Measurements from ENCODE around the gene ERBB2.

Gene ERBB2

DNA sequence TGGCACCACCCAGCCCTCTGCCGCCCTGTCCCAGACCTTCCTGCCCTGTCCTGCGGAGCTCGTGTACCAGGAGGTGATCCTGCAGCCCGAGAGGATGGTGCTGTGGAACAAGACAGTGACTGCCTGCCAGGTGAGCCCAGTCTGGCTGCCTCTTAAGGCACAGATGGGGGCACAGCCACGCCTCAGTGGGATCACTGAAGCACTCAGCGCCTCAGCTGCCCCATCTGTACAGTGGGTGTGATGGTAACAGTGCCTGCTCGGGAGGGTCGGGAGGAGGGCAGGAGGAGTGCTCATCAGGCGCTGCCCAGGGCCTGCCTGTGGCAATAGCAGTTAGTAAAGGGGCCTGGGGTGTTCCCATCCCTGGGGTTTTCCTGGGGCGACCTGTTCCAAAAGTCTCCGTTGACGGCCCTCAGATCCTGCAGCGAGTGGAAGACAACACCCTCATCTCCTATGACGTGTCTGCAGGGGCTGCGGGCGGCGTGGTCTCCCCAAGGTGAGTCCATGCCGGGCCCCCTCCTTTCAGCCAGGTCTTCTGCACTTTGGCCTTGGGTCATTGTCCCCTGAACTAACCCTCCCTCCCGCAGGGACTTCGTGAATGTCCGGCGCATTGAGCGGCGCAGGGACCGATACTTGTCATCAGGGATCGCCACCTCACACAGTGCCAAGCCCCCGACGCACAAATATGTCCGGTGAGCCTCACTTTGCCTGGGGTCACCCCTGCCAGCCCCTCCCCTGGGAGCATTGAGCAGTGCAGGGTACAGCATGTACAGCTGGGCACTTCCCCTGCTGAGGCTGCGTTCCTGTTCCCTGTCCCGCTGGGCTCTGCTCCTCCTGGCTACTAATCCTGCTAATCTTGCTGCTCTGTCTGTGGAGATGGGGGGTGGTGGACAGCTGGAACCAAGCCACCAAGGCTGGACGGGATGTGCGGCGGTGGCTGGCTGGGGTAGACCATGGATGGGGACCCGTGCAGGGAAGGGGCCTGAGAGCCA lies 39.2 kb upstream of the ERBB2 start:
- Histone ChIP-seq H3K9me3 (ENCODE audit: control insufficient read depth, low read depth, low read length) (no peaks in the 10 kb centered on the region), H3K36me3 (ENCODE audit: control insufficient read depth, low read depth, low read length) (peaks cover 3% of the 10 kb centered on the region), H3K9ac (ENCODE audit: low read length) (no peak overlapping the region), H3K4me3 (ENCODE audit: low read length) (no peak overlapping the region), H3K27ac (ENCODE audit: low read length) (no peak overlapping the region), H3K27me3 (ENCODE audit: control insufficient read depth, insufficient read depth, low read length) (no peaks in the 10 kb centered on the region), H3K4me1 (ENCODE audit: control insufficient read depth, low read depth, low read length) (peaks cover 15% of the 10 kb centered on the region)

DNA sequence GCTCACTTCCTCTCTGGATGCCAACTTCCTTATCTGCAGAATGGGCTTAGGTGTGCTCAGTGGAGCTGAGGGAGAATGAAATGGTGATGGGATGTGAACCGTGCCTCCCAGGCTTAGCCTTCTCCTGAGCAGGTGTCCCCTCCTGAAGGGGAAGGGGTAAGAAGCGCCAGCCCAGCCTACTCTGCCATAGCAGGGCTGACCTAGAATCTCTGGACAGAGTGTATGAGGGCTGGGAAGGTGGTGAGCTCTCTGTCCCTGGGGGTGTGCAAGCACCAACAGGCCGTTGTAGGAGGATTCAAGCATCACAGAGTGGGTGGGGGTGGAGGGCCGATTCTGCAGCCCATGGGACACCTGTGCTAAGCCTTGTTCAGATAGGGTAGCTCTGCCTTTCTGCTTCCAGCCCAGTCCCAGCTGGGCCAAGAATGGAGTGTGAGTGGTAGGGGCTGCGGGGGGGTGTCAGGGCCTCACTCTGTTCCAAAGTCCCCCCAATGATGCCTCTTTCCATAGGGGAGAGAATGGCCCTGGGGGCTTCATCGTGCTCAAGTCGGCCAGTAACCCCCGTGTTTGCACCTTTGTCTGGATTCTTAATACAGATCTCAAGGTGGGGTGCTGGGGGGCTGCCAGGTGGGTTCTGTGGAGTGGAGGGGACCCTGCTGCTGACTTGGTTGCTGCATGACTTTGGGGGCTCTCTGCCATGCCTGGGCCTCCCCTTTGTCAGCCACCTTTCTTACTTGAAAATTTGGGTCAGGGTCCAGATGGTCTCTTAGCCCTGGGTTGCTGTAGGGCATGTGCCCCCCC lies 37.9 kb upstream of the ERBB2 start:
- Histone ChIP-seq H3K9ac (ENCODE audit: low read length) (no peak overlapping the region), H3K27me3 (ENCODE audit: control insufficient read depth, insufficient read depth, low read length) (peaks cover 12% of the 10 kb centered on the region), H3K9me3 (ENCODE audit: control insufficient read depth, low read depth, low read length) (no peaks in the 10 kb centered on the region), H3K36me3 (ENCODE audit: control insufficient read depth, low read depth, low read length) (peaks cover 3% of the 10 kb centered on the region), H3K4me1 (ENCODE audit: control insufficient read depth, low read depth, low read length) (peaks cover 16% of the 10 kb centered on the region), H3K27ac (ENCODE audit: low read length) (no peak overlapping the region), H3K4me3 (ENCODE audit: low read length) (no peak overlapping the region)

DNA sequence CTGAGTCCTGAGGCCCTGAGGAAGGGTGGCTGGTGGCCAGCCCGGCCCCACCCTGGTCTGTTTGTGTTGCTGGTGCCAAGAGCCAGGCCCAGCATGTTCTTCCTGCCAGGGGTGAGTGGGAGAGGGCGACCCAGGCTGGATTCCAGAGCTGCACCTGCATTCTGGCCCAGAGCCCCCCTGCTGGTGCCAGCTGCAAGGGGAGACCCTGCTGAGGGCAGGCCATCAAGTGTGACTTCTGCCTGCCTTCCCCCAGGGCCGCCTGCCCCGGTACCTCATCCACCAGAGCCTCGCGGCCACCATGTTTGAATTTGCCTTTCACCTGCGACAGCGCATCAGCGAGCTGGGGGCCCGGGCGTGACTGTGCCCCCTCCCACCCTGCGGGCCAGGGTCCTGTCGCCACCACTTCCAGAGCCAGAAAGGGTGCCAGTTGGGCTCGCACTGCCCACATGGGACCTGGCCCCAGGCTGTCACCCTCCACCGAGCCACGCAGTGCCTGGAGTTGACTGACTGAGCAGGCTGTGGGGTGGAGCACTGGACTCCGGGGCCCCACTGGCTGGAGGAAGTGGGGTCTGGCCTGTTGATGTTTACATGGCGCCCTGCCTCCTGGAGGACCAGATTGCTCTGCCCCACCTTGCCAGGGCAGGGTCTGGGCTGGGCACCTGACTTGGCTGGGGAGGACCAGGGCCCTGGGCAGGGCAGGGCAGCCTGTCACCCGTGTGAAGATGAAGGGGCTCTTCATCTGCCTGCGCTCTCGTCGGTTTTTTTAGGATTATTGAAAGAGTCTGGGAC lies 37.1 kb upstream of the ERBB2 start:
- no peak overlapping the region for H3K4me3 ChIP-seq (ENCODE audit: low read length)
- H3K27ac ChIP-seq (ENCODE audit: low read length), result no peak overlapping the region
- no peak overlapping the region for H3K9ac ChIP-seq (ENCODE audit: low read length)
- H3K9me3 ChIP-seq (ENCODE audit: control insufficient read depth, low read depth, low read length), result no peaks in the 10 kb centered on the region
- peaks cover 19% of the 10 kb centered on the region for H3K4me1 ChIP-seq (ENCODE audit: control insufficient read depth, low read depth, low read length)
- H3K27me3 ChIP-seq (ENCODE audit: control insufficient read depth, insufficient read depth, low read length), result peaks cover 20% of the 10 kb centered on the region
- H3K36me3 ChIP-seq (ENCODE audit: control insufficient read depth, low read depth, low read length), result peaks cover 3% of the 10 kb centered on the region

DNA sequence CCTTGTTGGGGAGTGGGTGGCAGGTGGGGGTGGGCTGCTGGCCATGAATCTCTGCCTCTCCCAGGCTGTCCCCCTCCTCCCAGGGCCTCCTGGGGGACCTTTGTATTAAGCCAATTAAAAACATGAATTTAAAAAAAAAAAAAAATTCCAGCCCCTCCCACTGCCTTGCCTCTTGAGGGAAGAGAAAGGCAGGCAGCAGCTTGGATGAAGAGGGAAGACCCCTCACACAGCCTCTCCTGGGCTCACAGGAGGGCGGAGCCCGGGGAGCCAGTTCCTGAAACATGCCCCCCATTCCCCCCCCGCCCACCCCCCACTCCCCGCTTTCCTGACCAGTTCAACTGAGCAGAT lies 36.5 kb upstream of the ERBB2 start:
- Histone ChIP-seq H3K27me3 (ENCODE audit: control insufficient read depth, insufficient read depth, low read length) (peaks cover 21% of the 10 kb centered on the region), H3K4me3 (ENCODE audit: low read length) (no peak overlapping the region), H3K27ac (ENCODE audit: low read length) (no peak overlapping the region), H3K9me3 (ENCODE audit: control insufficient read depth, low read depth, low read length) (no peaks in the 10 kb centered on the region), H3K4me1 (ENCODE audit: control insufficient read depth, low read depth, low read length) (peaks cover 19% of the 10 kb centered on the region), H3K36me3 (ENCODE audit: control insufficient read depth, low read depth, low read length) (peaks cover 3% of the 10 kb centered on the region), H3K9ac (ENCODE audit: low read length) (no peak overlapping the region)

DNA sequence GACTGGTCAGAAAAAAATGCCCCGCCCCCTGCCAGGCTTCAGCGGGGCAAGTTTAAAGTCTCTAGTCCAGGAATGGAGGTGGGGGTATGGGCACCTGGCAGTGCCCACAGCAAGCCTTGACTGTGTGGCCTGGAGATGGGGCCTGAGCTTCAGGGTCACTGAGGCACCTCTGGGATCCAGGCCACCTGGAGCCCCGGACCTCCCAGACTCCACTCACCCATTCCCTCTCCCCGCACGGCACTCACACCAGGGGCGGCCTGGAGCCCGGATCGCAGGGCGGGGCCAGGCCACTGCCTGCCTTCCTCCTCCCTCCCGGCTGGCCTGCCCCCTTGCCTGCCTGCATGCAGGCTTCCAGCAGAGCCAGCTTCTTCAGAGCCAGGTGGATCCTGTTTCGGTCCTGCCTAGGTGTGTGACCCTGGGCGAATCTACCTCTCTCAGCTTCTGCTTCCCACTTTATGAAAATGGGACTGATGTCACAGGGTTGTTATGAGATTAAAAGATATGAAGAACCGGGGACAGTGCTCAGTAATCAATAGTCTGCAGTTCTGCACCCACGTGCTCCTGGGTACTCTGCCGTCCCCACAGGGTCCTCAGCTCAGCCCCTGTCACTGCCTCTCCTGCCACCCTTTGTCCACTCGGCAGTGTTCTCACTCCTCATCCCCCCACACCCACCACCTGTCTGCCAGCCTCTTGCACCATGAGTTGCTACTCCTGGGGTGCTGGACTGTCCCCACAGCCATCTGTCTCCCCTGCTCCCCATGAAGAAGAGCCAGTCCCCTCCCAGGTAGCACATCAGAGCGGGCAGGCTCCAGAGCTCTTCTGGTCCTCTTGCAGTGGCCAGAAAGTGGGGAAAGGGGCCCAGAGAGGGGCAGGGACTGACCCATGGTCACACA lies 35.9 kb upstream of the ERBB2 start:
- H3K36me3 ChIP-seq (ENCODE audit: control insufficient read depth, low read depth, low read length), result peaks cover 3% of the 10 kb centered on the region
- no peaks in the 10 kb centered on the region for H3K9me3 ChIP-seq (ENCODE audit: control insufficient read depth, low read depth, low read length)
- H3K27ac ChIP-seq (ENCODE audit: low read length), result no peak overlapping the region
- peaks cover 19% of the 10 kb centered on the region for H3K4me1 ChIP-seq (ENCODE audit: control insufficient read depth, low read depth, low read length)
- no peak overlapping the region for H3K9ac ChIP-seq (ENCODE audit: low read length)
- H3K4me3 ChIP-seq (ENCODE audit: low read length), result peak overlapping the region; percentile 8
- peaks cover 27% of the 10 kb centered on the region for H3K27me3 ChIP-seq (ENCODE audit: control insufficient read depth, insufficient read depth, low read length)

DNA sequence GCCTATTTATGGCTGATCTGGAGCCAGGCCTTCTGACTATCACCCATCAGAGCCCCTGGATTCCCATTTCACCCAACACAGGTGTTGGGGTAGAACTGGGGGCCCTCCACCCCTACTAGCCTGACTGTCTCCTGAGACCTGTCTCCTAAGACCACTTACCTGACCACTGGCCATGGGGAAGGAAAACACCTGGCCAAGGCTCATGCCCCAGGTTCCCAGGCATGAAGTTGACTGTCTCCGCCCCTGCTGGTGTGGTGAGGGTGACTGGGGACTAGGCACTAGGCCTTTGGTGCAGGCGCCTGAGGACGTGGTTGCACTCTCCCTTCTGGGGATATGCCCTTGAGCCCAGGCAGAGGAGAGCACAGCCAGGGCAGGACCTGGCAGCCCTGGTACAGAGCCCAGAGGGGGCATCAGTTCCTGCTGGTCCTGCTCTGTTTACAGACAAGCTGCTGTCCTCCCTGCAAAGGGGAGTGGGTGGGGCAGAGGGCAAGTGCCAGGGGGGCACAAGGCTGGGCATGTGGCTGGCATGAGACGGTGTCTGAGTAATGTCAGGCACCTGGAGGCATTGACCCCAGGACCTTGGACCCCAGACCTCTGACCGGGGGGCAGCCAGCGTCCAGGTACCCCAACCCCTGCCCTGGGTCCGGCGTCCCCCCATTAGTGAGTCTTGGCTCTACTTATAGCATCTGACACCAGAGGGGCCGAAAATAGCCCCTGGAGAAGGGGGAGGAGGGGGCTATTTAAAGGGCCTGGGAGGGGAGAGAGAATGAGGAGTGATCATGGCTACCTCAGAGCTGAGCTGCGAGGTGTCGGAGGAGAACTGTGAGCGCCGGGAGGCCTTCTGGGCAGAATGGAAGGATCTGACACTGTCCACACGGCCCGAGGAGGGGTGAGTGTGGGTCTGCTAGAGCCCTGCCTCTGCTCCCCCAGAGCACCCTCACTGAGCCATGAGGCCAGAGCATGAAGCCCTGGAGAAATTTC lies 35.0 kb upstream of the ERBB2 start, which contains the start of gene TCAP:
TSS of gene TCAP (plus strand) at position 769 of the 981 bp plus-strand sequence. CDS start at position 780, 11 bp downstream.
- Histone ChIP-seq H3K27me3 (ENCODE audit: control insufficient read depth, insufficient read depth, low read length) (peaks cover 31% of the 10 kb centered on the region), H3K27ac (ENCODE audit: low read length) (no peak within 1 kb of the TSS), H3K36me3 (ENCODE audit: control insufficient read depth, low read depth, low read length) (peaks cover 3% of the 10 kb centered on the region), H3K9me3 (ENCODE audit: control insufficient read depth, low read depth, low read length) (no peaks in the 10 kb centered on the region), H3K4me3 (ENCODE audit: low read length) (peak within 1 kb of the TSS; percentile 8), H3K9ac (ENCODE audit: low read length) (no peak within 1 kb of the TSS), H3K4me1 (ENCODE audit: control insufficient read depth, low read depth, low read length) (peaks cover 19% of the 10 kb centered on the region)

DNA sequence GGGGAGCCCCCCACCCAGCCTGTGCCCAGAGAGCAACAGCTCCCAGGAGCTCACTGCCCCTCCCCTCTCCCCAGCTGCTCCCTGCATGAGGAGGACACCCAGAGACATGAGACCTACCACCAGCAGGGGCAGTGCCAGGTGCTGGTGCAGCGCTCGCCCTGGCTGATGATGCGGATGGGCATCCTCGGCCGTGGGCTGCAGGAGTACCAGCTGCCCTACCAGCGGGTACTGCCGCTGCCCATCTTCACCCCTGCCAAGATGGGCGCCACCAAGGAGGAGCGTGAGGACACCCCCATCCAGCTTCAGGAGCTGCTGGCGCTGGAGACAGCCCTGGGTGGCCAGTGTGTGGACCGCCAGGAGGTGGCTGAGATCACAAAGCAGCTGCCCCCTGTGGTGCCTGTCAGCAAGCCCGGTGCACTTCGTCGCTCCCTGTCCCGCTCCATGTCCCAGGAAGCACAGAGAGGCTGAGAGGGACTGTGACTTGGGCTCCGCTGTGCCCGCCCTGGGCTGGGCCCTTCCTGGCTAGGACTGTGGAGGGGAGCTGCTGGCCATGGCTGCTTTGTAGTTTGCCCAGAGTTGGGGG lies 34.1 kb upstream of the ERBB2 start:
- Histone ChIP-seq H3K9ac (ENCODE audit: low read length) (no peak overlapping the region), H3K9me3 (ENCODE audit: control insufficient read depth, low read depth, low read length) (no peaks in the 10 kb centered on the region), H3K4me3 (ENCODE audit: low read length) (no peak overlapping the region), H3K27me3 (ENCODE audit: control insufficient read depth, insufficient read depth, low read length) (peaks cover 31% of the 10 kb centered on the region), H3K27ac (ENCODE audit: low read length) (no peak overlapping the region), H3K4me1 (ENCODE audit: control insufficient read depth, low read depth, low read length) (peaks cover 19% of the 10 kb centered on the region), H3K36me3 (ENCODE audit: control insufficient read depth, low read depth, low read length) (no peaks in the 10 kb centered on the region)

DNA sequence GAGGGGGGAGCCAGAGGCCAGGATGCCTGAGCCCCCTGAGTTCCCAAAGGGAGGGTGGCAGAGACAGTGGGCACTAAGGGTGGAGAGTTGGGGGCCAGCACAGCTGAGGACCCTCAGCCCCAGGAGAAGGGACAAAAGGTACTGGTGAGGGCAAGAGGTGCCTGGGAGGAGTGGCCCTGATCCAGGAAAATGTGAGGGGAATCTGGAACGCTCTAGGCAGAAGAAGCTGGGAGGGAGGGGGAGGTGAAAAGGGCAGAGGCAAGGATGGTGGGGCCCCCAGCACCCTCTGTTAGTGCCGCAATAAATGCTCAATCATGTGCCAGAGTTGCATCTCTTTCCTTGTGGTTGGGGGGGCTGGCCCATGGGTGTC lies 33.6 kb upstream of the ERBB2 start:
- Histone ChIP-seq H3K27me3 (ENCODE audit: control insufficient read depth, insufficient read depth, low read length) (peaks cover 31% of the 10 kb centered on the region), H3K36me3 (ENCODE audit: control insufficient read depth, low read depth, low read length) (no peaks in the 10 kb centered on the region), H3K4me3 (ENCODE audit: low read length) (no peak overlapping the region), H3K9ac (ENCODE audit: low read length) (no peak overlapping the region), H3K4me1 (ENCODE audit: control insufficient read depth, low read depth, low read length) (peaks cover 19% of the 10 kb centered on the region), H3K27ac (ENCODE audit: low read length) (no peak overlapping the region), H3K9me3 (ENCODE audit: control insufficient read depth, low read depth, low read length) (no peaks in the 10 kb centered on the region)

DNA sequence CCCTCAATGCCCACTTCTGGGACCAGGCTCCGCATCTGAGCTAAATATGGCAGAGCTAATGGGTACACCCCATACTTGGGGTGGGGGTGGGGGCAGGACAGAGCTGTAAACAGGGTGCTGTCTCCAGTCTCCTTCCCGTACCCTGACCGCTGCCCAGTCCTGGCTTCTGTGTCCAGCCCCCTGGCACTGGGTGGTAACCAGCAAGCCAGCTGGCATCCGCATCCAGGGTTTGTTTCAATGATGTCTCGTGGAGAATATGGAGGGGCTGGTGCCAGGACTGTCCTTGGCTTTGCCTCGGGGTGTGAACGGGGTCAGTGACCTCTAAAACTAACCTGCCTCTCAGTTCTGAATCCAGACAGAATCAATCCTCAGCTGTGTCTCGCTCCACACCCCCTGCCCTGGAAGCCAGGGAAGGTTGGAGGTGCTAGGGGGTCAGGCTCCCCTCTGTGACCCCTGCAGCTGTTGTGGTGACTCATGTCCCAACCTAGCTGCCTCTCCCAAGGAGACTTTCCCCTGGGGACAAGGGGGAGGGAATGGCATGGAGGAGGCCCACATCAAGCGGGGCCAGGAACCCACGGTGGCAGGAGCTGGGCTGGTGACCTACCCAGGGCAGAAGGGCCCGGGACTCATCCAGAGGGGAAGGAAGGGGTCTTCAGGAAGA lies 33.1 kb upstream of the ERBB2 start:
- Histone ChIP-seq H3K9me3 (ENCODE audit: control insufficient read depth, low read depth, low read length) (no peaks in the 10 kb centered on the region), H3K9ac (ENCODE audit: low read length) (no peak overlapping the region), H3K27ac (ENCODE audit: low read length) (no peak overlapping the region)

More for the DNA sequence above, 33.1 kb upstream of the ERBB2 start:
- Histone ChIP-seq H3K36me3 (ENCODE audit: control insufficient read depth, low read depth, low read length) (no peaks in the 10 kb centered on the region), H3K4me3 (ENCODE audit: low read length) (no peak overlapping the region), H3K27me3 (ENCODE audit: control insufficient read depth, insufficient read depth, low read length) (peaks cover 31% of the 10 kb centered on the region), H3K4me1 (ENCODE audit: control insufficient read depth, low read depth, low read length) (peaks cover 19% of the 10 kb centered on the region)

All from iPS-18a (cell line).